MM.1S (cell line): ENCODE data around the gene AK8.

Experiments
- DNase-seq: peaks from one replicate; pipeline ENCODE4 v3.0.0-alpha.2; 2015
- H2AFZ ChIP-seq: fragments of 300-600 bp; sonication (generic); 2 replicates; pipeline ENCODE4 v1.6.0; 2016; ENCODE audit warnings: antibody characterized with exemption, low read length
- H3F3A ChIP-seq: fragments of 300-600 bp; sonication (generic); 2 replicates; pipeline ENCODE4 v1.6.1; 2016; ENCODE audit warnings: mild to moderate bottlenecking, antibody characterized with exemption, low read length, moderate library complexity, mixed read lengths; ENCODE audit not compliant: insufficient read depth
- H3K27ac ChIP-seq: fragments of 300-600 bp; sonication (generic); 2 replicates; pipeline ENCODE4 v1.5.1; 2016; ENCODE audit warnings: mild to moderate bottlenecking, low read length
- H3K27me3 ChIP-seq: fragments of 300-600 bp; sonication (generic); replicated peaks from 2 replicates; pipeline ENCODE4 v1.6.0; 2016; ENCODE audit warnings: low read length; ENCODE audit not compliant: insufficient read depth
- H3K36me3 ChIP-seq: fragments of 300-600 bp; sonication (generic); replicated peaks from 2 replicates; pipeline ENCODE4 v1.6.1; 2016; ENCODE audit warnings: mild to moderate bottlenecking, low read length, mixed read lengths; ENCODE audit not compliant: insufficient read depth
- H3K4me1 ChIP-seq: fragments of 300-600 bp; sonication (generic); 2 replicates; pipeline ENCODE4 v1.6.1; 2016; ENCODE audit warnings: low read length, mixed read lengths
- H3K4me2 ChIP-seq: fragments of 300-600 bp; sonication (generic); 2 replicates; pipeline ENCODE4 v1.6.0; 2016; ENCODE audit warnings: low read depth, low read length
- H3K4me3 ChIP-seq: fragments of 300-600 bp; sonication (generic); 2 replicates; pipeline ENCODE4 v1.5.1; 2016; ENCODE audit warnings: low read length, mixed read lengths
- H3K79me2 ChIP-seq: fragments of 300-600 bp; sonication (generic); 2 replicates; pipeline ENCODE4 v1.6.1; 2016; ENCODE audit warnings: mixed run types, low read length, mixed read lengths
- H3K9ac ChIP-seq: fragments of 300-600 bp; sonication (generic); 2 replicates; pipeline ENCODE4 v1.6.1; 2016; ENCODE audit warnings: low read length, mixed read lengths
- H3K9me2 ChIP-seq: fragments of 300-600 bp; sonication (generic); replicated peaks from 2 replicates; pipeline ENCODE4 v1.6.1; 2016; ENCODE audit warnings: mild to moderate bottlenecking, low read length, mixed read lengths; ENCODE audit not compliant: insufficient read depth
- H3K9me3 ChIP-seq: fragments of 300-600 bp; sonication (generic); replicated peaks from 2 replicates; pipeline ENCODE4 v1.6.1; 2016; ENCODE audit warnings: mild to moderate bottlenecking, low read length, mixed read lengths; ENCODE audit not compliant: insufficient read depth
- H4K20me1 ChIP-seq: fragments of 300-600 bp; sonication (generic); 2 replicates; pipeline ENCODE4 v1.6.1; 2016; ENCODE audit warnings: mild to moderate bottlenecking, low read length, moderate library complexity, mixed read lengths; ENCODE audit not compliant: insufficient read depth
- CTCF ChIP-seq: fragments of 300-600 bp; sonication (generic); IDR thresholded peaks from 2 replicates; pipeline ENCODE4 v1.5.1; 2016; ENCODE audit warnings: antibody characterized with exemption, low read length, mixed read lengths
- EZH2 ChIP-seq: fragments of 300-600 bp; sonication (generic); optimal IDR thresholded peaks from 2 replicates; pipeline ENCODE3; 2017; ENCODE audit warnings: low read depth, mild to moderate bottlenecking, antibody characterized with exemption, low read length, mixed read lengths
- EZH2phosphoT487 ChIP-seq: fragments of 300-600 bp; sonication (generic); IDR thresholded peaks from 2 replicates; pipeline ENCODE4 v1.6.1; 2018; ENCODE audit warnings: antibody characterized with exemption, low read length

Gene AK8

GRCh38 chr9:132826621-132827365 is 51.3 kb downstream of the AK8 start:
- no peak overlapping the region for H3K9ac ChIP-seq
- H3K27me3 ChIP-seq = no peaks in the 10 kb centered on the region
- TF ChIP-seq EZH2 (no peak), CTCF (no peak), EZH2phosphoT487 (no peak)
- no peak overlapping the region for H3K4me3 ChIP-seq
- no peak overlapping the region for H3K27ac ChIP-seq
- H3K9me3 ChIP-seq = no peaks in the 10 kb centered on the region
- H2AFZ ChIP-seq = no peak overlapping the region
- H4K20me1 ChIP-seq = no peaks in the 10 kb centered on the region
- DNase-seq = no peak
- H3K9me2 ChIP-seq = no peaks in the 10 kb centered on the region
- peaks cover 22% of the 10 kb centered on the region for H3K4me1 ChIP-seq
- H3K4me2 ChIP-seq = no peak overlapping the region
- H3F3A ChIP-seq = peaks cover 11% of the 10 kb centered on the region
- H3K79me2 ChIP-seq = no peaks in the 10 kb centered on the region
- H3K36me3 ChIP-seq = no peaks in the 10 kb centered on the region

DNA sequence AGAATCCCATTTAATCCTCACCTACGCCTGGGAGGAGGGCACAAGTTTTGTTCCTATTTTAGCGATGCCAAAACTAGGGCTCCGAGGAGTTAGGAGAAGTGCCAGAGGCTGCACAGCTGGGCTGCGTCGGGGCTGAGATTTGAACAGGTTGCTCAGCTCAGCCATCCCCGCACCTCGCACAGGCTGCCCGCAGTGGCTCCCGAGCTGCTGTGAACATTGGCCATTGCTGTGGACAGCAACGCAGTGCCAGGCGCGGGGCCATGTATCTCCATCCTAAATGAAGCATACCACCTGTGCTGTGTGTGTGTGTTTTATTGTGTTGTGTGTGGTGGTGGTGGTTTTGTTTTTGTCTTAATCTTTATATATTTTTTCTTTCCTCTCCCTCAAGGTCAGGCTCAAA is 52.0 kb downstream of the AK8 start:
- Histone ChIP-seq H3K4me3 (no peak overlapping the region), H3K9me2 (no peaks in the 10 kb centered on the region), H4K20me1 (no peaks in the 10 kb centered on the region), H3K9ac (no peak overlapping the region), H3F3A (peaks cover 11% of the 10 kb centered on the region), H2AFZ (no peak overlapping the region), H3K27ac (no peak overlapping the region), H3K9me3 (no peaks in the 10 kb centered on the region), H3K4me2 (no peak overlapping the region), H3K36me3 (no peaks in the 10 kb centered on the region), H3K4me1 (peaks cover 22% of the 10 kb centered on the region), H3K79me2 (no peaks in the 10 kb centered on the region), H3K27me3 (no peaks in the 10 kb centered on the region)
- no peak for TF ChIP-seq CTCF
- no peak for DNase-seq

DNA sequence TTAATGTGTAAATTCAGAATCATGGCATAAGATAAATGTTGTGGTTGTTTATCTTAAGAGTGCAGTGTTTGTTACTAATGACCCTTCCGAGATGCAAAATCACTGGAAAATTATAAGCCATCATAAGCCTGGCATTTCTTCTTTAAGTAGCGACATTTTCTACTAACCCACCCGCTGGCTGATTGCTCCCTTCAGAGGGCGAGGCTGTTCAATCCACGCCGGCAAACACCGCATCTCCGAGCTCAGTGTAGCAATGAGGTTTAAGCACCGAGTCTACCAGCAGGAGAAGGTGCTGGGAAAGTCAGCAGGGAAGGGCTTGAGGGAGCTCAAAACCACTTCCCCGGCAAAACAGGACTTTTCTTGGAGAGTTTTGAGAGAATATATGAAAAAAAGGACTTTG is 52.7 kb downstream of the AK8 start:
- H4K20me1 ChIP-seq = no peaks in the 10 kb centered on the region
- H3K36me3 ChIP-seq = no peaks in the 10 kb centered on the region
- no peak overlapping the region for H3K9ac ChIP-seq
- H3K4me1 ChIP-seq = peaks cover 22% of the 10 kb centered on the region
- no peaks in the 10 kb centered on the region for H3K9me2 ChIP-seq
- H3K4me3 ChIP-seq = no peak overlapping the region
- no peak overlapping the region for H3K4me2 ChIP-seq
- no peak overlapping the region for H3K27ac ChIP-seq
- DNase-seq = no peak
- H3K79me2 ChIP-seq = no peaks in the 10 kb centered on the region
- no peak overlapping the region for H2AFZ ChIP-seq
- peaks cover 11% of the 10 kb centered on the region for H3F3A ChIP-seq
- TF ChIP-seq CTCF (no peak), EZH2phosphoT487 (no peak), EZH2 (no peak)
- H3K9me3 ChIP-seq = no peaks in the 10 kb centered on the region
- H3K27me3 ChIP-seq = no peaks in the 10 kb centered on the region
